ENCODE data around the gene ASMTL. TPM values are rescaled to one million over a fixed set of nuclear protein-coding genes. Genes with fewer than 3 reads are reported as not detected.

The ASMTL gene
- total RNA-seq, 2 donors from 2014 or later: 46.7 to 80.9 TPM

GRCh38 chrX:1464971-1465285 lies 12.2 kb upstream of the ASMTL start:
- H3K27me3 Mint-ChIP-seq (ENCODE audit: insufficient read depth): peaks cover 8% of the 10 kb centered on the region
- no peak for DNase-seq
- H3K9me3 ChIP-seq (ENCODE audit: control insufficient read depth, low read length): no peaks in the 10 kb centered on the region

GRCh38 chrX:1464041-1464970 lies 11.6 kb upstream of the ASMTL start:
- Histone ChIP-seq H3K27ac (ENCODE audit: low read depth, low read length) (no peak overlapping the region), H3K36me3 (ENCODE audit: control insufficient read depth, insufficient read depth, low read length) (no peaks in the 10 kb centered on the region), H3K4me3 (ENCODE audit: low read length) (no peak overlapping the region), H3K9me3 (ENCODE audit: control insufficient read depth, low read length) (no peaks in the 10 kb centered on the region), H3K4me1 (ENCODE audit: control insufficient read depth, insufficient read depth, low read length) (no peaks in the 10 kb centered on the region), H3K27me3 (ENCODE audit: control insufficient read depth, insufficient read depth, low read length, poor library complexity, severe bottlenecking) (peaks cover 47% of the 10 kb centered on the region), H3K9ac (ENCODE audit: extremely low read depth, low read length, poor library complexity, severe bottlenecking) (no peak overlapping the region)
- Mint-ChIP-seq H3K27me3 (ENCODE audit: insufficient read depth) (peaks cover 8% of the 10 kb centered on the region), H3K9me3 (peaks cover 5% of the 10 kb centered on the region), H3K36me3 (ENCODE audit: low read depth) (no peaks in the 10 kb centered on the region), H3K4me3 (no peak overlapping the region), H3K4me1 (no peaks in the 10 kb centered on the region), H3K27ac (no peak overlapping the region)
- no peak for TF ChIP-seq CTCF (conservative IDR thresholded peaks at IDR 0.05)
- WGBS, 2 experiments (ENCODE audit: insufficient coverage in 1 of 2, insufficient read length in 1 of 2): 86 to 91% methylated on average over 7 to 22 of the region's 24 CpGs
- no peak for DNase-seq

More at GRCh38 chrX:1464971-1465285, 12.2 kb upstream of the ASMTL start:
- H3K9ac ChIP-seq (ENCODE audit: extremely low read depth, low read length, poor library complexity, severe bottlenecking): no peak overlapping the region
- peaks cover 47% of the 10 kb centered on the region for H3K27me3 ChIP-seq (ENCODE audit: control insufficient read depth, insufficient read depth, low read length, poor library complexity, severe bottlenecking)
- no peak overlapping the region for H3K4me3 ChIP-seq (ENCODE audit: low read length)
- H3K4me3 Mint-ChIP-seq: no peak overlapping the region
- no peaks in the 10 kb centered on the region for H3K4me1 Mint-ChIP-seq
- no peaks in the 10 kb centered on the region for H3K36me3 Mint-ChIP-seq (ENCODE audit: low read depth)
- H3K27ac ChIP-seq (ENCODE audit: low read depth, low read length): no peak overlapping the region
- no peak for TF ChIP-seq CTCF (conservative IDR thresholded peaks at IDR 0.05)
- H3K27ac Mint-ChIP-seq: no peak overlapping the region
- no peaks in the 10 kb centered on the region for H3K36me3 ChIP-seq (ENCODE audit: control insufficient read depth, insufficient read depth, low read length)
- peaks cover 5% of the 10 kb centered on the region for H3K9me3 Mint-ChIP-seq
- no peaks in the 10 kb centered on the region for H3K4me1 ChIP-seq (ENCODE audit: control insufficient read depth, insufficient read depth, low read length)
- WGBS, 2 experiments (ENCODE audit: insufficient coverage in 1 of 2, insufficient read length in 1 of 2): 79 to 81% methylated on average over 9 to 12 of the region's 12 CpGs

GRCh38 chrX:1463581-1463980 lies 10.9 kb upstream of the ASMTL start:
- Mint-ChIP-seq H3K27me3 (ENCODE audit: insufficient read depth) (peaks cover 8% of the 10 kb centered on the region), H3K4me1 (no peaks in the 10 kb centered on the region), H3K36me3 (ENCODE audit: low read depth) (no peaks in the 10 kb centered on the region), H3K9me3 (peaks cover 5% of the 10 kb centered on the region), H3K27ac (no peak overlapping the region), H3K4me3 (no peak overlapping the region)
- H3K4me1 ChIP-seq (ENCODE audit: control insufficient read depth, insufficient read depth, low read length): no peaks in the 10 kb centered on the region
- no peak overlapping the region for H3K4me3 ChIP-seq (ENCODE audit: low read length)
- 93 to 94% methylated on average over 4 to 5 of the region's 5 CpGs for WGBS, 2 experiments (ENCODE audit: insufficient coverage in 1 of 2, insufficient read length in 1 of 2)
- H3K27me3 ChIP-seq (ENCODE audit: control insufficient read depth, insufficient read depth, low read length, poor library complexity, severe bottlenecking): peaks cover 47% of the 10 kb centered on the region
- no peaks in the 10 kb centered on the region for H3K36me3 ChIP-seq (ENCODE audit: control insufficient read depth, insufficient read depth, low read length)
- no peak overlapping the region for H3K27ac ChIP-seq (ENCODE audit: low read depth, low read length)
- peaks cover 4% of the 10 kb centered on the region for H3K9me3 ChIP-seq (ENCODE audit: control insufficient read depth, low read length)
- DNase-seq: no peak
- no peak overlapping the region for H3K9ac ChIP-seq (ENCODE audit: extremely low read depth, low read length, poor library complexity, severe bottlenecking)
- no peak for TF ChIP-seq CTCF (conservative IDR thresholded peaks at IDR 0.05)
